Stimulated activated CD4-positive, alpha-beta T cell treated with anti-CD3 and anti-CD28 coated beads, Interleukin-1b, Interleukin-23, amount 100 ng/mL, for 48 hours (primary cell): ENCODE results near the gene CA5A.
"Not testable (repeated sequence)": the region's sequence is repeated elsewhere in the genome, so short reads cannot be mapped to it uniquely, and the experiment has no call there.

Experiments
- DNase-seq: peaks from one replicate; pipeline ENCODE4 v3.0.0-alpha.2; 2020

The CA5A gene

DNA sequence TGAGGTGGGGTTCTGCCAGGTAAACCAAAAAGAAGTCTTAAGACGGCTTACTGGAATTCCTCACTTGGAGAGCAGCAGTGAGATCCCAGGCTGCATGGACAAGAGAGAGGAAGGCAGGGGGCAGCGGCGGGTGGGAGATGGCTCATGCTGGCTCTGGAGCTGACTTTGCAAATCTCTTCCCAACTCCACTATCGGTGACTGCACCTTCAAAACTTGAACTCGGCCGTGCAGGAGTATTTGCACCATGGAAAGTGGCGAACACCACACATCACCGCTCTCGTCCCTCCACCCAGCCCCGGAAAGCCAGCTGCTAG lies 16.7 kb downstream of the CA5A start:
- no peak for DNase-seq

DNA sequence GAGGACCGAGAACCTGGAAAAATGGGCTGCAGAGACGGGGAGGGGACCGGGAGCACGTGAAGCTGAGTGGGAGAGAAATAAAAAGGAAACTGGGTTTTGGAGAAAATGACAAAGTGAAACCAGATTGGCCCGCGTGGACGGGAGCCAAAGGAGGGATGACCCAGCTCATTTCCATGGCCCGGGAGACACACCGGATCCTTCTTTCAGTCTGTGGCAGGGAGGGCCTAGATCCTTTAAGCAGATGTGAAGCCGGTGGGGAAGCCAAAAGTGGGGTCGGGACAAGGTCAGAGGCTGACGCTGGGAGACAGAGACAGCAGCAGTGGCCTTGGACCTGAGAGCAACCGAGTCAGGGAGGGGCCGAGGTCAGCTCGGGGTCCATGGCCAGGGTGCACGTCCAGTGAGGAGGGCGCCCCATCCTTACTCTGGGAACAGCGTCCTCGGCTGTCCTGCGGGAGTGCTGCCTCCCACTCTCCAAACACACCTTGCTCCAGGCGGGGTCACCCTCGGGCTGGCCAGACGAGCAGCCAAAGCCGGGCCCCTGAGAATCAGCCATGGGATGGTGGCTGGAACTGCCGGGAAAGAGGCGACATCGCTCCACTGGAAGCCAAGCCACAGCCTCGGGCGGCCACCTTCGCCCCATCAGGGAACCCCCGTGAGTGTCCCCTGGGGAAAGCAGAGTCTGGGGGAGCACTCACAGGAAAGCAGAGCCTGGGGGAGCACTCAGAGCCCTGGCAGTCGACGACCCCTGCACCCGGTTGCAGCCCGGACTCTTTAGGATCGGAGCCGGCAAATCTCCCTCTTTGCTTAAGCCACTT lies 17.3 kb downstream of the CA5A start:
- DNase-seq, result no peak

DNA sequence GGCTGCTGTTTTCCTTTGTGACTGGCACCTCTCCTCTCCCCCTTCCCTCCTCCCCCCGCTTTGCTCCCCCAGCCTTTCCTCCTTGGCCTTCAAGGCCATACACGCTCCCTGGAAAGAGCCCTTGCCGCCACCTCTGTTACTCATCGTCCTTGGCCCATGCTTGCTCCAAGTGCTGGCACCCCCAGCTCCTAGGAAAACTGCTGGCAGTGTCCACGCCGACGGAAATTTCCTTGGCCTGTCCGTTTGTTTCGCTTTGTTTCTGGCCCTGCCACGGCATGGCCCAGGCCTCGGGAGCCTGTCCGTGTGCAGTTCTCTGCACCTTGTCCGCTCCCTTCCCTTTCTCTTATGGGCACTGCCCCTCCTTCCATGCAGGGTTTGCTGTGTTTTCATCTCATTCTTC lies 18.0 kb downstream of the CA5A start:
- no peak for DNase-seq

DNA sequence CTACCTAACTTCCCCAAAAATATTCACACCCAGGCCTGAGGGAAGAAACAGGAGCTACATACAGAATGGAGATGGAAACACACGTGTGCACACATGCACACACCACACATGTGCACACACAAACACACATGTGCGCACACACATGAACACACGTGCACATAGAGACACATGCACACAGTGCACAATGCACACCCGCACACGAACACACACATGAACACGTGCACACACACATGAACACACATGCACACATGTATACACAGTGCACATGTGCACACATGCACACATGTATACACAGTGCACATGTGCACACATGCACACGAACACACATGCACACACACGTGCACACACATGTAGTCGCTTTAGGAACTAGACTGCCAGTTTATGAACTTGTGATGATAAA lies 18.8 kb downstream of the CA5A start:
- no peak for DNase-seq

DNA sequence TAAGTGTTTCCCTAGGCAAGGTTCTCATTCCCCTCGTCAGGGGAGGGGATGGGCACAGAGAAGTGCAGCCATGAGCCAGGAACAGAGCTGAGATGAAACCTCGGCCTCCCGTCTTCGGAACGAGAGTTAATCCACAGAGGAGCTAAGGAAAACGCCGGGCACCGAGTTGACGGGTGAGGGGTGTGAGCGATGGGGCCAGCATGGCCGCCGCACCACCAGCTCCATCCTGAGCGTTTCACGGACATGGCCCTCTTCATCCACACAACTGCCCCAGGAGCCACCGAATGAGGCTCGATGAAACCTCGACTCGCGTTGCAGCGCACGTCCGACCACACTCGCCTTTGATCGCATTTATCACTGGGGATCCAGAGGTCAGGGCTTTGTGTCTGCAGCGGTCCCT lies 21.5 kb downstream of the CA5A start:
- DNase-seq, result no peak

DNA sequence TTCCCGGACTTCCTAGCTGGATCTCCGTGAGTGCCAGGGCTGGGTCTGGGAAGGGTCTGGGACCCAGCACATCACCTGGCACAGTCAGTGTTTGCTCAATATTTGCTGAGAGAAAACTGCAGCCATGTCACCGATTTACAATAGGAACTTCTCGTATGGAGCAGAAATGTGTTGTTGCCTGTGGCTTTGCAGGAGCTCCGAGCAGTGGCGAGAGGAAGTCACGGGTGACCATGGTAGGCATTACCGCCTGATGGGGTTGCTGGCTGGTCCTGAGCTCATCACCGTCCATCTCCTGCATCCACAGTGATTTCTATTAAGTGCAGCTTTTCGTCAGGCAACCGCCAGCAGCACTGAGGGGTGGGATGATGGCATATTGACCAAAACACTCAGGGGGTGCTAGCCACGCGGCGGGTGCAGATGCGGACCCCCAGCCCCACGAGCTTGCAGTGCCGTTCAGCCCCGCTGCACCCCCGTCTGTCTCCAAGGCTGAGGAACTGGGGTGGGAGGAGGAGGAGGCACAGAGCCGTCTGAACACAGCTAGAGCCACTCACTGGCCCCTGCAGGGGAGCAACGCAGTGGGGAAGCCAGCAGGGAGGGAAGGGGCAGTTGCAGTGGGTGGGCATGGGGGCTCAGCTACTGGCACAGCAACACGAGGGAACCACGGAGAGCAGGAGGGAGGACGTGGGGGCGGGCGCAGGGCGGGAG lies 22.2 kb downstream of the CA5A start:
- not testable (repeated sequence) for DNase-seq

DNA sequence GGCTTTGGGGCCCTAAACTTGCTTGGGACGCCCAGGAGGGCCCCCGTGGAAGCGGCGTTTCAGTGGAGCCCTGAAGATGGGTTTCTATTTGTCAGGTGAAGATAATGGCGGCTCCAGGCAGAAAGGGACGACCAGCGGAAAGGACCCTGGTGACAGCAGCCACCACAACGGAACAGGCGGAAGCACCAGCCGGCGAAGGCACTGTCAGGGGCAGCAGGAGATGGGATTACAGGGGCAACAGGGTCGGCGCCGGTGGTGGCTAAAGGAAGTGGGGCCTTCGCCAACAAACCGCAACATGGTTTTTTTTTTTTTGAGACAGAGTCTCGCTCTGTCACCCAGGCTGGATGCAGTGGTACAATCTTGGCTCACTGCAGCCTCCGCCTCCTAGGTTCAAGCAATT lies 23.6 kb downstream of the CA5A start:
- DNase-seq, result not testable (repeated sequence)

DNA sequence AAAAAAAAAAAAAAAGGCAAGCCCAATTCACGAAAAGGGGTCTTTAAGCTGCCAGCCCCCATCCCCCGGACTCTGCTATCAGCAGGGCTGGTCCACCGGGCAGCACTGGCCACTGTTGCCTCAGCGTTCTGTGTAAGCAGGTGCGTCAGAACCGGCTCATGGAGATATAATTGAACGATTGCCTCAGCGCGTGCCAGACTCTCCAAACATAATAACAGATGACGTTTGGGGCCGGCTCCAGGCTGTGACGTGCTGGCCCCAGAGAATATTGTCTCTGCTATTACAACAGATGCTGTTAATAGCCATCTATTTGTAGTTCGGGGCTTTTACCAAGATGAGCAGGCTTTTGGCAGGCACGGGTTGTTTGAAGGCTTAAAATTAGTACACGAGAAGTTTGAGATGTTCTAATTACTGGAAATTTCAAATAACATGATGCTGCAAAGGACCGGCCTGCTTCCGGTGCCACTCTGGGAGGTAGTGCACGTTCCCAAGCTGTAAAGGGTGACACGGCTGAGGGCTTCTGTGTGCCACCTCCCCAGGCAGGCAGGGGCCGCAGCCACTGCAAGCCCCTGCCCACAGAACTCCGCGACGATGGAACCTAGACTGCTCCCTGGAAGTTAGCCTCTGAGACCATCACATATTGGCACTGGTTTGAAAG lies 25.1 kb downstream of the CA5A start:
- not testable (repeated sequence) for DNase-seq

DNA sequence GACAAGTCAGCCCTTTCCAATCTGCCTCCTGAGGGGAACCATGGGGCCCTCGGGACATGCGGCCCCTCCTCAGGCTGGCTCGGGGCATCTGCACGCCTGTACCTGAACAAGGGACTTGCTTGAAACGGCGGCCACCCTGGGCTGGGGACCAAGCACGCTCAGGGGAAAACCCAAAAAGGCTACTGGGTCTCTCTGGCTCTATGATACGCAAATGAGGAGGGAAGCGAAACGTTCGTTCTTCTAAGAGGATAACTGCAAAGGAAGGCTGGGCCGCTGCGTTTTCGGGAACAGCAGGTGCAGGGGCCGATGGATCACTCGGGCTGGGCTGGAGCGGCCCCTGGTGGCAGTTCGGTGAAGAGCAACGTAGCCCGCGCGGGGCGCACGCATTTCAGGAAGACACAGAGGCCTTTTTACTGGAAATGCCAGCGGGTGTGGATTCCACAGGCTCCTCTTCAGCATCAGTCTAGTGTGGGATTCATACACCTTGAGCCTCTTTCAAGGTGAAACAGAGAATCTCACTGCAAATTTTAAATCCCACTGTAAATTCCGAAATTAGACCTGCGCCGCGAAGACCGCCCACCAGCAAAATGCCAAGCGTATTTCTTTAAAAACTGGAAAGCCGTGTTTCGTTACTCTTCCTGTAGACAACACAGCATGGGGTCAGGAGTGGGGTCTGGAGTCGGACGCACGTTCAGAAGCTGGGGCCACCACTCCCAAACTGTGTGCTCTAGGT lies 27.0 kb downstream of the CA5A start:
- DNase-seq, result peak; percentile 88

DNA sequence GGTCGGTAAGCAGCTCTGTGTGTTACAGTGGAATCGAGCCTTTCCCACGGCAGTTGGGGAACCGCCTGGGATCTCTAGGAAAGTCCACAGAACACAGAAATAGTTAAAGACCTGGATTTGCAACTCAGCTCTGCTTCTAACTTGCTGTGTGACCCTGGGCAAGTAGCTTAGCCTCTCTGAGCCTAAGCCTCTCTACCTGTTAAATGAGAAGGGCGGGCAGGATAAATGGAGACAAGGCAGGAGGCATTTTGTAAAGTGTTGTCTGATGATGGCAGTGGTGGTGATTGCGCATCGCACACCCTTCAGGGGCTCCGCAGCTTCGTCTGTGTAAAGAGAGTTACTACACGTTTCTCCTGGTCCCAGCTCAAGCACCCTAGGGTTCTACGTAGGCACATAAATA lies 28.2 kb downstream of the CA5A start:
- not testable (repeated sequence) for DNase-seq

DNA sequence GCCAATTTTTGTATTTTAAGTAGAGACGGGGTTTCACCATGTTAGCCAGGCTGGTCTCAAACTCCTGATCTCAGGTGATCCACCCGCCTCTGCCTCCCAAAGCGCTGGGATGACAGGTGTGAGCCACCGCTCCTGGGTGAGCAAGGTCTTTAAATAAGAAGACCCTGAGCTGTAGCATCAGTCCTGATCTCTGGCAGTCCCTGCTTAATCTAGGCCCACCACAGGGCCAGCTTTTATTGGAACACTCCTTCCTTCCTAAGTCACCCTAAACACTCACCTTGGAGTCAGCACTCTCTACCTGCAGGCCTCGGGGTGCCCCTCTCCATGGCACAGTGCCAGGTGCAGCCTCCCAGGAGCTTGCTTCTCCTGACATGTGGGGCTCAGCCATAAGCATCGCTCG lies 30.8 kb downstream of the CA5A start:
- not testable (repeated sequence) for DNase-seq

DNA sequence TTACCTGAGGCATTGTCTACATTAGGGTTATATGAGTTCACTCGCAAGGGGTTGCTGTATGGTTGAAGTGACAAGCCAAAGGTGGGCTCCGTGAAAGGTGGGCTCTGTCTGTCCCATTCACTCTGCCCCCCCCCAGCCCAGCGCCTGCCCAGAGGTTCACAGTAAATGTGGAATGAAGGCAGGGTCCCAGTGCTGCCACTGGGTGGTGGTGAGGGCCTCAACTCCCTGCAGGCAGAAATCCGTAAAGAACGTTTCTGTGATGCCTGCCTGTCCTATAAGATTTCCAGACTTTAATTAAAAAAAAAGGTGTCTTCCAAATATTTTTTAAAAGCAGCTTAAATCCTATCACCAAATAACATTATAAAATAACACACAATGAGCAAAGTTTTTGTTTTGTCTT lies 31.4 kb downstream of the CA5A start:
- not testable (repeated sequence) for DNase-seq

DNA sequence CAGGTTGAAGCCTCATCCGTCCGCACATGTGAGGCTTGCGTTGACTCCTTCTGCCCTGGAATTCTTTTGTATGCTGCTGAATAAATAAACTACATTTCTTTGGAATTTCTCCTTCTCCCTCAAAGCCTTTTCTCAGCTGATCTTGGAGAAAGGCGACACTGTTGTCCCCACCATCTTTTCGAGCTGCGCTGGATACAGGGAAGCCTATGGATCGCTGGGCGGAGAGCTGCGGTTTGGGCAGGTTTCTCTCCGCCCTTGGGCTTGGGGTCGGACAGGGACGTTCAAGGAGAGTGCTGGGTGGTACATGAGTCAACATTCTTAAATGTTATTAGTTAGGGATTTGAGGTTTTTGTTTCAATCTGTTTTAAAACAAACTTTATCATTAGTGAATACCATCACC lies 35.8 kb downstream of the CA5A start:
- DNase-seq, result not testable (repeated sequence)

DNA sequence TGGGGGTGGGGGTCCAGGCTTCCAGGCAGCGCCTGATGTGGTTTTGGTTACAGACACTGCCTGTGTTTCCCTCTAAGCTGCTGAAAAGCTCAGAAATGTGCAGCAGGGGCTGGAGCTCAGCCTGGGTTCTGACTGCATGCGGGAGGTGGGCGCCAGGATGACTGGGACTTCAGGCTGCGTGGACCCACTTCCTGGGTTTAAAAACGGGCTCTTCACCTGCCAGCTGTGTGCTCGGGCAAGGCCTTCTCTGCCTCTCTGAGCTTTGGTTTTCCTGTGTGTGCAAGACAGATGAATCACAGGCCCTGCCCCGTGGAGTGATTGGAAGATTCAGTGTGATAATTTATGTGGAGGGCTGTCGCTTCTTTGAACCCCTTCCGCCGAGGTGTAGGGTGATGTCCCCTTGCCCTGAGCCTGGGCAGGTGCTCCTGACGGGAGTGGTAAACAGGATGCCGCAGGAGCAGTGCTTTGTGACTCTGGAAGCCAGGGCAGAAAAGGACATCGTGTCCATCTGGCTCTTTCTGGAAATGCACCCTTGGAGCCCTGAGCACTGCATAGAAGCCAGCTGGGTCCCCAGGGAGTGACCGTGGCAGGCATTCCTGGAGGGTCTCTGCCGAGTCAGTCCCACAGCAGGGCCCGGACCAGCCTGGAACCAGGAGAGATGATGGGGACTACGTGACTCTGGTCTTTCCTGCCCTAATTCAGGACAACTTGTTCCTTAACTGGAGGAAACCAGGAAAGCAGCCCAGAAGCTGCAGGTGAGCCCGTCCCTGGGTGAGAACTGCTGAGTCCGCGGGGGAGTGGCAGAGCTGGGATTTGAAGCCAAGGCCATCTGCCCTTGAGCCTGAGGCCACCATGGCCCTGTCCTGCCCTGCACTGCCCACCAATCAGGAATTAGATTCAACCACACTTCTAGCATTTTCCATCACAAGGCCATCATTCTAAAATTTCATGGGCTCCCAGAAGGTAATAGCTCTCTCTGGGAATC lies 38.5 kb downstream of the CA5A start:
- DNase-seq, result peak; percentile 77

DNA sequence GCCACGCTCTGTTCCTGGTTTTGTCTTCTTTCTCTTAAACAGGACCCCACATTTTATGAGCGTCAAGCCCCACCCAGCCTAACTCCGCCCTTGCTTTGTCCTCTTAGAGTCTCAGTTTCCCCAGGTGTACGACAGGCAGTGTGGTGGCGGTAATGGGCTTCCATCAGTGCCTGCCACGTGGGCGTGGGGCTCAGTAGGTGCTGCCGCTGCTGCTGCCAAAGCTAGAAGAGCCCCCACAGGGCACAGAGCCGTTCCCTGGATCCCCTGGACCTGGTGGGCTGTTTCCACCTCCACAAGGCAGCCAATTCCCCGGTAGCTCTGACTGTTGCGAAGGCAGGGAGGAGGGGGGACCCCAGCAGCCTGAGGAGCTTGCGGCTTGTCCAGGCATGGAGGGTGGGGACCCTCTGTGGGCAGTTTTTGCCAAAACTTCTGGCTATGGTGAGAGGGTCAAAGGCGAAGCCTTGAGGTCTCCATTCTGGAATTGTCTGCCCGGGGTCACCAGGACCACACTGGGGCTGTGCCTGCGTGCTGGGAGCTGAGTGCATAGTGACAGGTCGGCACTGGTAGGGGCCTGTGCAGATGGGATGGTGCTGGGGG lies 39.3 kb downstream of the CA5A start:
- DNase-seq, result not testable (repeated sequence)

DNA sequence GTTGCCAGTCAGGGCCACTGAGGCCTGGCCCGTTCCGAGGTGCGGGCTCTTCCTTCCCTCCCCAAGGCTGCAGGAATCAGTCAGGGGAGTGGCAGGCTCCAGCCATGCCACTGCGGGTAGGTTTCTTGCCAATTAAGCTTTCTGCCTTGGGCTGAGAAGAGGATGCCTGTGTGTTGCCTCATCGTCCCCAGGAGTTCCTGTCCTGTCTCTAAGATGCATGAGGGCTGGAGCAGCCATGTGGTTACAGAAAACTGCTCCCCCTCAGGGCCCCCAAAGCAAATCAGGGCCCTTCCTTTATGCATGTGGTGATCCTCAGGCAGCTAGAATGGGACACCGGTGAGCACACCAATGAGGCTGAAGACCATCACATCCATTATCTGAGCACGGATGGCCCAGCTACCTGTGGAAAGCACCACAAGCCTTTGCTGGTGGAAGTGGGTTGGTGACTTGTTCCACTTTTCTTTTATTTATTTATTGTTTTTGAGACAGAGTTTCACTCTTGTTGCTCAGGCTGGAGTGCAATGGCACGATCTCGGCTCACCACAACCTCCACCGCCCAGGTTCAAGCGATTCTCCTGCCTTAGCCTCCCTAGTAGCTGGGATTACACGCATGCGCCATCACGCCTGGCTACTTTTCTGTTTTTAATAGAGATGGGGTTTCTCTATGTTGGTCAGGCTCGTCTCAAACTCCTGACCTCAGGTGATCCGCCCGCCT lies 40.0 kb downstream of the CA5A start:
- peak; percentile 18 for DNase-seq

DNA sequence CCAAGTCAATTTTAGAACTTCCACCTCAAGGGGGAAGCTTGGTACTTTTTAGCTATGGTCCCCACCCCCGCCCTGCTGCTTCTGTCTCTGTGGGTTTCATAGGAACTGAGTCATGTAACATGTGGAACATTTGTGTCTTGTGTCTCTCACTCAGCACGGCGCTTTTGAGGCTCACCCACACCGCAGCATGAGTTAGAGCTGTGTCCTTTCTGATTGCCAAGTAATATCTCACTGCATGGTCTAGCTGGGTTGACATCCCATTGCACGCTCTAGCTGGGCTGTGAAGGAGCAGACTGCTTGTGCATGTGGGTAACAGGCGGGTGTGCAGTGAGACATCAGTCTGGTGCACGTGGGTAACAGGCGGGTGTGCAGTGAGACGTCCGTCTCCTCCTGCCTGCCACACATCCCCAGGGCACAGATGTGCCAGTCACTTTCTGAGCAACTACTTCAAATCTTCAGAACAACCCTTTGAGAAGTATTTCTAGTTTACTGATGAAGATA lies 40.6 kb downstream of the CA5A start:
- peak; percentile 95 for DNase-seq

DNA sequence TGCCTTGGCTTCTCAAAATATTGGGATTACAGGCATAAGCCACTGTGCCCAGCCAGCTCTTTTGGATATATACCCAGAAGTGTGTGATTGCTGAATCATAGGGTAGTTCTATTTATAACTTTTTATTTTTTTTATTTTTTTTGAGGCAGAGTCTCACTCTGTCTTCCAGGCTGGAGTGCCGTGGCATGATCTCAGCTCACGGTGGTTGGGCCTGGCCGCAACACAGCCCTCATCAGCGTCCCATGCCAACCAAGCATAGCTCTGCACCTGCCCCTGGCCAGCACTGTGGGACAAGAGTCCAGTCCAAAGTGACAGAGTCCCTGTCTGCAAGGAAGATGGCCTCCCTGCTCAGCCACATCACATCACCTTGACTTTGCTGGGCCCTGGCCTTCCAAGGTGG lies 42.3 kb downstream of the CA5A start:
- DNase-seq, result not testable (repeated sequence)

DNA sequence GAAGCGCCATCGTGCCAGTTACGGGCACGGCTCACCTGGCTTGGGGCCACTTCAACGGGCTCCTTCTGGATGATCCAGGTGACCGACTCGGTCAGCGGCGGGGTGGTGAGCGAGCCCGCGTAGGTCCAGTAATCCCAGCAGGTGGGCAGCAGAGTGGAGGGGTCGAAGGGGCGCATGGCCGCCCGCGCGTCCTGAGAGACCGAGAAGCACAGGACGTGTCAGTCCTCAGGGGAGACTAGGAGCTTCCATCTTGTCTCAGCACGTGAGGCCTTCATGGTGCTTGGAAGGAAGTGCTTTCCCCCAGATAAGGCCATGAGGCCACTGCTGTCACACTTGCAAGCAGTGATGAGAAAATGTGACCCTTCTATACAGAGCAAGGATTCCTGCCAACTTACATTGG lies 44.6 kb downstream of the CA5A start:
- DNase-seq, result no peak

DNA sequence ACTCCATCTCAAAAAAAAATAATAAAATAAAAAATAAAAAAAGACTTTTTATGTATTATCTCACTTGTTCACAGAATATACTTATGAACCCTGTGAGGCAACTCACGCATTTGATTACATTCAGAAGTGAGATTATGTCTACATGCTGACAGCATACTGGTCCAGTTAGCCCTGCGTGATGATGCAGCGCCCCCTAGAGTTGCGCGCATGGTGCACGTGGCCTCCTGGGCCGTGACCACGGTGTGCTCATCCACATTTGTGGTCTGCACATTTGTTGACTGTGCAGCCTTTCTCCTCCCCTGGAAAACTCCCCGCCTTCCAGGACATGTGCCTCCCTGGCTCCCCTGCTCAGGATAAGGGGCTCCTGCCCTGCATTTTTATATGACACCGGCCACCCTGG lies 46.6 kb downstream of the CA5A start:
- DNase-seq, result peak; percentile 63

DNA sequence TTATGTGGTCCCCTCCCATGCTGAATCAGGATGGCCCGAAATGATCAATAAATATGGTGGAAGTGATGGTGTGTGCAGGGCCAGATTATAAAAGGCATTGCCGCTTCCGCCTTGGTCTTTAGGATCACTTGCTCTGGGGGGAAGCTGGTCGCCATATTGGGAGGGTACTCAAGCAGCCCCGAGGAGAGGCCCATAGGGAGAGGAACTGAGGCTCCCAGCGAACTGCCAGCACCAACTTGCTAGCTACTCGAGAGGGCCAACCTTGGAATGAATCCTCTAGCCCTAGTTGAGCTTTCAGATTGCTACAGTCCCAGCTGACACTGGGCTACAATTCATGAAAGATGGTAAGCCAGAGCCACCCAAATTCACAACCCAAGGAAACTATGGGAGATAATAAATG lies 48.0 kb downstream of the CA5A start:
- DNase-seq, result not testable (repeated sequence)
